ENCODE data around the gene SDK1.

Gene SDK1

GRCh38 chr7:3358991-3359390, 57.9 kb downstream of the SDK1 start:
- Histone ChIP-seq H4K20me1 (ENCODE audit: control insufficient read depth, insufficient read depth, low read depth, low read length) (no peaks in the 10 kb centered on the region), H3K9me3 (ENCODE audit: control insufficient read depth, insufficient read depth, low read length) (no peaks in the 10 kb centered on the region), H3K27me3 (ENCODE audit: control insufficient read depth, low read length) (no peaks in the 10 kb centered on the region), H3K4me1 (ENCODE audit: control insufficient read depth, low read length) (no peaks in the 10 kb centered on the region), H3F3A (ENCODE audit: control insufficient read depth, insufficient read depth) (no peaks in the 10 kb centered on the region), H3K27ac (ENCODE audit: low read depth, low read length) (no peak overlapping the region), H3K4me2 (ENCODE audit: low read length) (no peak overlapping the region), H3K9me2 (replicated peaks; ENCODE audit: control insufficient read depth, low read length) (no peaks in the 10 kb centered on the region), H3K36me3 (ENCODE audit: control insufficient read depth, low read length) (no peaks in the 10 kb centered on the region), H3K4me3 (ENCODE audit: low read length) (no peak overlapping the region), H3K79me2 (ENCODE audit: control insufficient read depth, low read length) (no peaks in the 10 kb centered on the region)
- TF ChIP-seq CTCF (IDR thresholded peaks at IDR 0.05; ENCODE audit: low read depth, low read length, poor library complexity, severe bottlenecking) (no peak), EZH2phosphoT487 (IDR thresholded peaks at IDR 0.05; ENCODE audit: borderline replicate concordance, low read length) (no peak)

GRCh38 chr7:3367261-3367660, 66.2 kb downstream of the SDK1 start:
- peaks cover 7% of the 10 kb centered on the region for H3K4me1 ChIP-seq (ENCODE audit: control insufficient read depth, low read length)
- H3F3A ChIP-seq (ENCODE audit: control insufficient read depth, insufficient read depth): no peaks in the 10 kb centered on the region
- H3K9me2 ChIP-seq (replicated peaks; ENCODE audit: control insufficient read depth, low read length): no peaks in the 10 kb centered on the region
- peaks cover 12% of the 10 kb centered on the region for H3K27me3 ChIP-seq (ENCODE audit: control insufficient read depth, low read length)
- no peaks in the 10 kb centered on the region for H3K36me3 ChIP-seq (ENCODE audit: control insufficient read depth, low read length)
- no peak overlapping the region for H3K4me3 ChIP-seq (ENCODE audit: low read length)
- H3K4me2 ChIP-seq (ENCODE audit: low read length): no peak overlapping the region
- H3K9me3 ChIP-seq (ENCODE audit: control insufficient read depth, insufficient read depth, low read length): no peaks in the 10 kb centered on the region
- TF ChIP-seq CTCF (IDR thresholded peaks at IDR 0.05; ENCODE audit: low read depth, low read length, poor library complexity, severe bottlenecking): no peak
- no peak for TF ChIP-seq EZH2phosphoT487 (IDR thresholded peaks at IDR 0.05; ENCODE audit: borderline replicate concordance, low read length)
- H3K79me2 ChIP-seq (ENCODE audit: control insufficient read depth, low read length): no peaks in the 10 kb centered on the region
- no peak overlapping the region for H3K27ac ChIP-seq (ENCODE audit: low read depth, low read length)
- H4K20me1 ChIP-seq (ENCODE audit: control insufficient read depth, insufficient read depth, low read depth, low read length): no peaks in the 10 kb centered on the region

- no peak overlapping the region for H3K27ac ChIP-seq (ENCODE audit: low read depth, low read length)
These were observed 69.2 kb downstream of the SDK1 start for GRCh38 chr7:3370068-3370830.

More at GRCh38 chr7:3370068-3370830, 69.2 kb downstream of the SDK1 start:
- TF ChIP-seq CTCF (IDR thresholded peaks at IDR 0.05; ENCODE audit: low read depth, low read length, poor library complexity, severe bottlenecking): no peak
- no peak for TF ChIP-seq EZH2phosphoT487 (IDR thresholded peaks at IDR 0.05; ENCODE audit: borderline replicate concordance, low read length)
- H3K4me2 ChIP-seq (ENCODE audit: low read length): no peak overlapping the region
- no peaks in the 10 kb centered on the region for H3F3A ChIP-seq (ENCODE audit: control insufficient read depth, insufficient read depth)
- no peaks in the 10 kb centered on the region for H3K9me2 ChIP-seq (replicated peaks; ENCODE audit: control insufficient read depth, low read length)
- H3K4me3 ChIP-seq (ENCODE audit: low read length): no peak overlapping the region
- H3K27me3 ChIP-seq (ENCODE audit: control insufficient read depth, low read length): peaks cover 20% of the 10 kb centered on the region
- H3K9me3 ChIP-seq (ENCODE audit: control insufficient read depth, insufficient read depth, low read length): no peaks in the 10 kb centered on the region
- no peaks in the 10 kb centered on the region for H3K79me2 ChIP-seq (ENCODE audit: control insufficient read depth, low read length)
- no peaks in the 10 kb centered on the region for H4K20me1 ChIP-seq (ENCODE audit: control insufficient read depth, insufficient read depth, low read depth, low read length)
- peaks cover 7% of the 10 kb centered on the region for H3K4me1 ChIP-seq (ENCODE audit: control insufficient read depth, low read length)
- H3K36me3 ChIP-seq (ENCODE audit: control insufficient read depth, low read length): no peaks in the 10 kb centered on the region

All from DOHH2 (cell line).